H1 (cell line): ENCODE measurements around the gene CCNL2. TPM values are rescaled to one million over a fixed set of nuclear protein-coding genes. Genes with fewer than 3 reads are reported as not detected.
A peak's percentile ranks its signal among the peaks of the same experiment; 100 is the strongest.

Source experiments
- ASH2L ChIP-seq: fragments of 200-600, 300-600 bp; sonication (generic); IDR thresholded peaks from one replicate; pipeline ENCODE4 v1.7.1; 2017; ENCODE audit warnings: low read length
- BACH1 ChIP-seq: IDR thresholded peaks from 2 replicates; pipeline ENCODE4 v1.6.1; 2012; ENCODE audit warnings: low read length, improper control_type of control experiment
- CREB1 ChIP-seq: IDR thresholded peaks from 2 replicates; pipeline ENCODE4 v1.6.1; 2012; ENCODE audit warnings: inconsistent platforms
- E2F6 ChIP-seq: IDR thresholded peaks from 2 replicates; pipeline ENCODE4 v1.6.1; 2012; ENCODE audit warnings: inconsistent platforms
- GTF2F1 ChIP-seq: IDR thresholded peaks from 2 replicates; pipeline ENCODE4 v1.6.1; 2012; ENCODE audit warnings: low read depth, low read length, improper control_type of control experiment, borderline replicate concordance
- MAX ChIP-seq: IDR thresholded peaks from 2 replicates; pipeline ENCODE4 v1.6.1; 2012; ENCODE audit warnings: inconsistent platforms
- POLR2A ChIP-seq, 2 experiments: IDR thresholded peaks; 1 replicate in 1 of 2; 2 replicates in 1 of 2; pipeline ENCODE4 v1.6.1; 2011; ENCODE audit warnings: low read depth in 2 of 2, low read length in 2 of 2, mild to moderate bottlenecking in 2 of 2; ENCODE audit errors: control extremely low read depth in 1 of 2
- POU5F1 ChIP-seq: IDR thresholded peaks from 2 replicates; pipeline ENCODE4 v1.6.1; 2011; ENCODE audit warnings: low read depth, mild to moderate bottlenecking, low read length, moderate library complexity
- SIN3A ChIP-seq, 2 experiments: IDR thresholded peaks in 1 of 2; conservative IDR thresholded peaks in 1 of 2; 2 replicates each; pipeline ENCODE4 v1.6.1; 2011 to 2012; ENCODE audit warnings: low read length in 2 of 2, improper control_type of control experiment in 1 of 2, low read depth in 1 of 2, mild to moderate bottlenecking in 1 of 2
- polyA plus RNA-seq, 7 experiments: library from polyadenylated mRNA; depleted of rRNA in 3 of 7; stranded (reverse) in 5 of 7; unstranded in 2 of 7; fragments of >200 nt in 5 of 7; fragments of 200-250 nt in 2 of 7; gene quantifications; 1 replicate in 5 of 7; 2 replicates in 1 of 7; 4 replicates in 1 of 7; pipeline versions ENCODE4 v1.2.1 to v1.2.3, GENCODE V29; 2011 to 2013; ENCODE audit warnings: missing spikeins in 2 of 7, mixed read lengths in 2 of 7
- total RNA-seq: library from RNA; stranded (reverse); fragmentation: NEBNext Ultra II Directional; extraction: Animal tissue kit (Norgen Biotek cat#: 25700); gene quantifications from 2 replicates; pipeline ENCODE4 v1.2.1, GENCODE V29; 2021
- TF ChIP-seq, protein P1 (sequence below), 3 experiments: IDR thresholded peaks; 1 replicate in 2 of 3; 2 replicates in 1 of 3; pipeline versions ENCODE4 v1.5.1 to v1.6.1; 2011; ENCODE audit warnings: low read length in 3 of 3, mild to moderate bottlenecking in 3 of 3, inconsistent platforms in 2 of 3, low read depth in 1 of 3, moderate library complexity in 1 of 3; ENCODE audit not compliant: insufficient read depth in 1 of 3; ENCODE audit errors: control extremely low read depth in 1 of 3

Gene CCNL2
- total and polyA plus RNA-seq, 2 of the 8 experiments (the other 6 are each of a cell fraction or from before 2014, with no cell fraction given), result 79.8 to 120 TPM

DNA sequence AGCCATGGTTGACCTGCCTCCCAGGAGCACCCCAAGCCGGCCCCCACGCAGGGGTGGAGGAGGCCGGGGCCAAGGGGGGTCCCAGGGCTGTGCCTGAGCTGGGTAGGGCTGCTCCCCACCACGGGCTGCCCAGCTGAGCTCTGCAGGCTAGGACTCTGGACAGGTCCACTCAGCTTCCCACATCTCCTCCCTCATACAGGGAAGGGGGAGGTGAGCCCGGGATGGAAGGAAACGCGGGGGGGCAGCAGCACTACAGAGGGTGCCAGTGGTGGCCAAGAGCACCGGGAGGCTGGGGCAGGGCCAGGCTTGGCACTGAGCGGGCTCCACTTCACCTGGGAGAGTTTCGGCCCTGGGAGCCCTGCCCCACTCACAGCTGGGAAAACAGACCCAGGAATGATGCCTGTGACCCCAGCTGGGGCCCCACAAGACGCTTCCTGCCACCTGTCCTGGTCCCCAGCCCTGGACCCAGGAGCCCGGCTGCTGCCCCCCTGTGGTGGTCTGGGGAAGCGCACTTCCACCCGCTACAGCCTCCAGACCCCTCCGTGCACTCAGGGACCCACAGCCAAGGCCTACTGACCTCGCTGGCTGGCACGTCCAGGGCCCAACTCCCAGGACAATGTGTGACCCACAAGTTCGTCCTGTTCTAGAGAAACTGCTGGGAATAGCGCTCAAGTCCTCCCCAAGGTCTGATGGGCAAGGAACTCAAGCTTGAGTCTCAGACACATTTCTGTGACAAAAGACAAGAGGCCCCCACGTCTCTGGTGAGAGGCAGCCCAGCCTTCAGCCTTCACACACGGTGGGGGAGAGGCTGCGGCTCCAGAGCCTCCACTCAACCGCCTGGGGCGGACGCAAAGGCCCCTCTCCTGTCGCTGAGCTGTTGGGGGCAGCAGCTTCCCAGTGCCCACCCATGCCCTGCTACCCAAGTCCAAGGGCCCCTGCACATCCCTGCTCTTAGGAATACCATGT is 27.1 kb downstream of the CCNL2 start (continued):
- TF ChIP-seq ASH2L (no peak), BACH1 (no peak), POLR2A (IDR thresholded peaks at IDR 0.05; ENCODE audit: control extremely low read depth in 1 of 2, low read depth in 2 of 2, low read length in 2 of 2) (peak in 1 of 2 experiments; percentile 37; a peak in 1 of 3 replicates), MAX (0 out of 2 replicates have a peak, but pooled peaks have one; percentile 19), SIN3A (conservative IDR thresholded peaks at IDR 0.05 in 1 of 2, IDR thresholded peaks at IDR 0.05 in 1 of 2; ENCODE audit: low read depth in 1 of 2, low read length in 2 of 2) (peak; percentile 57 to 74; a peak in 1 of 4 replicates), E2F6 (no peak), CREB1 (no peak), GTF2F1 (no peak), POU5F1 (no peak)
- TF ChIP-seq, protein P1, sequence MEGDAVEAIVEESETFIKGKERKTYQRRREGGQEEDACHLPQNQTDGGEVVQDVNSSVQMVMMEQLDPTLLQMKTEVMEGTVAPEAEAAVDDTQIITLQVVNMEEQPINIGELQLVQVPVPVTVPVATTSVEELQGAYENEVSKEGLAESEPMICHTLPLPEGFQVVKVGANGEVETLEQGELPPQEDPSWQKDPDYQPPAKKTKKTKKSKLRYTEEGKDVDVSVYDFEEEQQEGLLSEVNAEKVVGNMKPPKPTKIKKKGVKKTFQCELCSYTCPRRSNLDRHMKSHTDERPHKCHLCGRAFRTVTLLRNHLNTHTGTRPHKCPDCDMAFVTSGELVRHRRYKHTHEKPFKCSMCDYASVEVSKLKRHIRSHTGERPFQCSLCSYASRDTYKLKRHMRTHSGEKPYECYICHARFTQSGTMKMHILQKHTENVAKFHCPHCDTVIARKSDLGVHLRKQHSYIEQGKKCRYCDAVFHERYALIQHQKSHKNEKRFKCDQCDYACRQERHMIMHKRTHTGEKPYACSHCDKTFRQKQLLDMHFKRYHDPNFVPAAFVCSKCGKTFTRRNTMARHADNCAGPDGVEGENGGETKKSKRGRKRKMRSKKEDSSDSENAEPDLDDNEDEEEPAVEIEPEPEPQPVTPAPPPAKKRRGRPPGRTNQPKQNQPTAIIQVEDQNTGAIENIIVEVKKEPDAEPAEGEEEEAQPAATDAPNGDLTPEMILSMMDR (IDR thresholded peaks at IDR 0.05; ENCODE audit: control extremely low read depth in 1 of 3, insufficient read depth in 1 of 3, low read depth in 1 of 3, low read length in 3 of 3), result peak; percentile 87 to 91 (median 90)
